ENCODE data around the gene CYP4F22.
"Not testable (repeated sequence)": the region's sequence is repeated elsewhere in the genome, so short reads cannot be mapped to it uniquely, and the experiment has no call there.

The CYP4F22 gene

GRCh38 chr19:15529774-15530372 is 21.5 kb downstream of the CYP4F22 start:
- DNase-seq: no peak
- intact Hi-C loops (cut with DNase I): no loop called here

- DNase-seq: no peak
- intact Hi-C loops (cut with DNase I): no loop called here
These were observed 24.6 kb downstream of the CYP4F22 start for GRCh38 chr19:15532779-15533521.

- intact Hi-C loops (cut with DNase I): not testable (repeated sequence)
These were observed 25.2 kb downstream of the CYP4F22 start for GRCh38 chr19:15533522-15533830.

GRCh38 chr19:15534957-15535864 is 26.9 kb downstream of the CYP4F22 start:
- intact Hi-C loops (cut with DNase I): no loop called here
- DNase-seq: no peak

More at GRCh38 chr19:15533522-15533830, 25.2 kb downstream of the CYP4F22 start:
- DNase-seq: not testable (repeated sequence)

GRCh38 chr19:15536350-15536749 is 28.0 kb downstream of the CYP4F22 start:
- intact Hi-C loops (cut with DNase I): no loop called here
- no peak for DNase-seq

GRCh38 chr19:15538774-15539173 is 30.4 kb downstream of the CYP4F22 start:
- no peak for DNase-seq
- intact Hi-C loops (cut with DNase I): no loop called here

GRCh38 chr19:15539638-15540037 is 31.3 kb downstream of the CYP4F22 start:
- intact Hi-C loops (cut with DNase I): no loop called here
- no peak for DNase-seq

GRCh38 chr19:15540435-15540834 is 32.1 kb downstream of the CYP4F22 start:
- no peak for DNase-seq
- intact Hi-C loops (cut with DNase I): no loop called here

- DNase-seq: no peak
- intact Hi-C loops (cut with DNase I): no loop called here
These were observed 36.0 kb downstream of the CYP4F22 start for GRCh38 chr19:15544283-15544682.

GRCh38 chr19:15544970-15545369 is 36.6 kb downstream of the CYP4F22 start:
- intact Hi-C loops (cut with DNase I): no loop called here
- DNase-seq: no peak

- no peak for DNase-seq
- intact Hi-C loops (cut with DNase I): no loop called here
These were observed 40.3 kb downstream of the CYP4F22 start for GRCh38 chr19:15548648-15549047.

GRCh38 chr19:15549581-15549980 is 41.3 kb downstream of the CYP4F22 start:
- intact Hi-C loops (cut with DNase I): no loop called here
- DNase-seq: no peak

GRCh38 chr19:15550273-15550672 is 41.9 kb downstream of the CYP4F22 start:
- DNase-seq: no peak
- intact Hi-C loops (cut with DNase I): loop anchor here (10.0 kb wide), 2 partner anchors 125 to 375 kb away; no protein-coding TSS in a partner anchor

GRCh38 chr19:15550929-15551292 is 42.6 kb downstream of the CYP4F22 start:
- DNase-seq: peak in 30 of 42 donors; percentile 4 to 66 (median 28)
- intact Hi-C loops (cut with DNase I): loop anchor here (10.0 kb wide), 2 partner anchors 126 to 376 kb away; no protein-coding TSS in a partner anchor

GRCh38 chr19:15551293-15552004 is 43.1 kb downstream of the CYP4F22 start:
- intact Hi-C loops (cut with DNase I): loop anchor here (10.0 kb wide), 2 partner anchors 127 to 377 kb away; no protein-coding TSS in a partner anchor
- DNase-seq: peak in 33 of 42 donors; percentile 3 to 57 (median 26)

- no peak for DNase-seq
- intact Hi-C loops (cut with DNase I): loop anchor here (5.0 to 10.0 kb wide), 3 partner anchors 130 to 463 kb away; no protein-coding TSS in a partner anchor
These were observed 46.7 kb downstream of the CYP4F22 start for GRCh38 chr19:15555021-15555420.

- peak; percentile 69 to 91 (median 82) for DNase-seq
- intact Hi-C loops (cut with DNase I): loop anchor here (5.0 to 10.0 kb wide), 3 partner anchors 131 to 464 kb away; no protein-coding TSS in a partner anchor
These were observed 47.7 kb downstream of the CYP4F22 start for GRCh38 chr19:15555759-15556633.

- intact Hi-C loops (cut with DNase I): loop anchor here (5.0 to 10.0 kb wide), 3 partner anchors 132 to 464 kb away; no protein-coding TSS in a partner anchor
- DNase-seq: no peak
These were observed 48.4 kb downstream of the CYP4F22 start for GRCh38 chr19:15556634-15557181.

Measured in head of caudate nucleus (tissue), 42 donors.